Nephron progenitor cell (in vitro differentiated cells): ENCODE measurements around the gene TRIM26.

ENCODE experiments used
- DNase-seq: peaks from one replicate; pipeline ENCODE4 v3.0.0; 2021
- H3K27ac Mint-ChIP-seq: 2 replicates; pipeline ENCODE4 v1.8.0; 2021; ENCODE audit warnings: mild to moderate bottlenecking, moderate library complexity, mixed read lengths
- H3K27me3 Mint-ChIP-seq: 2 replicates; pipeline ENCODE4 v1.8.0; 2021; ENCODE audit warnings: mild to moderate bottlenecking, low read depth, mixed read lengths; ENCODE audit not compliant: poor library complexity
- H3K36me3 Mint-ChIP-seq: 2 replicates; pipeline ENCODE4 v1.8.0; 2021; ENCODE audit warnings: low read depth, mixed read lengths
- H3K4me1 Mint-ChIP-seq: 2 replicates; pipeline ENCODE4 v1.8.0; 2021; ENCODE audit warnings: mixed read lengths
- H3K4me3 Mint-ChIP-seq: 2 replicates; pipeline ENCODE4 v1.8.0; 2021; ENCODE audit warnings: mild to moderate bottlenecking, moderate library complexity, mixed read lengths
- H3K9me3 Mint-ChIP-seq: 2 replicates; pipeline ENCODE4 v1.8.0; 2021; ENCODE audit warnings: mild to moderate bottlenecking, moderate library complexity, mixed read lengths
- CTCF ChIP-seq: fragments of 200-600 bp; sonication (generic); IDR thresholded peaks from 2 replicates; pipeline ENCODE4 v1.5.0; 2021; ENCODE audit warnings: antibody characterized with exemption

TRIM26 gene

GRCh38 chr6:30135147-30135546 is 78.1 kb downstream of the TRIM26 start:
- no peaks in the 10 kb centered on the region for H3K36me3 Mint-ChIP-seq
- no peak for TF ChIP-seq CTCF
- H3K4me1 Mint-ChIP-seq, result peaks cover 5% of the 10 kb centered on the region
- peaks cover 71% of the 10 kb centered on the region for H3K27me3 Mint-ChIP-seq
- H3K9me3 Mint-ChIP-seq, result no peaks in the 10 kb centered on the region
- DNase-seq, result no peak
- H3K27ac Mint-ChIP-seq, result no peak overlapping the region
- H3K4me3 Mint-ChIP-seq, result no peak overlapping the region
